Upper lobe of right lung (tissue), 1 donor: ENCODE measurements around the gene NFKBIA. TPM values are rescaled to one million over a fixed set of nuclear protein-coding genes. Genes with fewer than 3 reads are reported as not detected.

Experiments used
- ATAC-seq: fragments of 200-7000 bp; cut with Tn5 transposase; one replicate; pipeline ENCODE4 v1.9.1; 2020; ENCODE audit warnings: mild to moderate bottlenecking, moderate library complexity
- DNase-seq: peaks from one replicate; pipeline ENCODE4 v3.0.0-alpha.2; 2020
- H3K27ac ChIP-seq: fragments of 200-600 bp; one replicate; pipeline ENCODE4 v1.8.0; 2022
- H3K27me3 ChIP-seq: fragments of 200-600 bp; one replicate; pipeline ENCODE4 v1.8.0; 2022; ENCODE audit warnings: mild to moderate bottlenecking
- H3K36me3 ChIP-seq: fragments of 200-600 bp; one replicate; pipeline ENCODE4 v1.8.0; 2022
- H3K4me1 ChIP-seq: fragments of 200-600 bp; one replicate; pipeline ENCODE4 v1.8.0; 2022
- H3K4me3 ChIP-seq: fragments of 200-600 bp; one replicate; pipeline ENCODE4 v1.8.0; 2022; ENCODE audit warnings: mild to moderate bottlenecking
- H3K9me3 ChIP-seq: fragments of 200-600 bp; one replicate; pipeline ENCODE4 v1.8.0; 2022
- intact Hi-C: fragments of 100-400 bp; cut with DNase I; formaldehyde crosslinking; loops from one replicate; pipeline ENCODE4 v1.11.0; 2022
- total RNA-seq: library from RNA; stranded (reverse); fragmentation: NEBNext Ultra II Directional; extraction: Animal tissue kit (Norgen Biotek cat#: 25700); gene quantifications from one replicate; pipeline ENCODE4 v1.2.1, GENCODE V29; 2021
- TF ChIP-seq, protein P1 (sequence below): fragments of 200-600 bp; IDR thresholded peaks from one replicate; pipeline ENCODE4 v1.8.0; 2022; ENCODE audit warnings: antibody characterized with exemption
- donor health status: DM: no; HTN: yes; CAD: no; lungs with severe emphysema.

The NFKBIA gene
- total RNA-seq, 1 donor from 2014 or later = 361 TPM

DNA sequence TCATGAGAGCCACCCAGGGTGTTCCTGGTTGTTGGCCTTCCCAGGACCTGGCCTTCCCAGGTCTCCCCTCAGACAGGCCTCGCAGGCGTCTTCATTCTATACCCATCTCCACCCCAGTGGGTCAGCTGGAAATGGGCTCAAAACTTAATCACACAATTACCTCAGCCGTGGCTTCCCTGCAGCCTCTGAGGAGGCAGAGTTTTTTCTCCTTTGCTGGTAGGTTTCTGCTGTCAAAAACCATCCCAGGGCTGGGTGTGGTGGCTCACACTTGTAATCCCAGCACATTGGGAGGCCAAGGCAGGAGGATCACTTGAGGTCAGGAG lies 13.2 kb downstream of the NFKBIA start:
- H3K9me3 ChIP-seq = no peaks in the 10 kb centered on the region
- no peaks in the 10 kb centered on the region for H3K36me3 ChIP-seq
- H3K4me1 ChIP-seq = no peaks in the 10 kb centered on the region
- H3K27ac ChIP-seq = no peak overlapping the region
- no peak for DNase-seq
- intact Hi-C loops = no loop called here
- TF ChIP-seq, protein P1, sequence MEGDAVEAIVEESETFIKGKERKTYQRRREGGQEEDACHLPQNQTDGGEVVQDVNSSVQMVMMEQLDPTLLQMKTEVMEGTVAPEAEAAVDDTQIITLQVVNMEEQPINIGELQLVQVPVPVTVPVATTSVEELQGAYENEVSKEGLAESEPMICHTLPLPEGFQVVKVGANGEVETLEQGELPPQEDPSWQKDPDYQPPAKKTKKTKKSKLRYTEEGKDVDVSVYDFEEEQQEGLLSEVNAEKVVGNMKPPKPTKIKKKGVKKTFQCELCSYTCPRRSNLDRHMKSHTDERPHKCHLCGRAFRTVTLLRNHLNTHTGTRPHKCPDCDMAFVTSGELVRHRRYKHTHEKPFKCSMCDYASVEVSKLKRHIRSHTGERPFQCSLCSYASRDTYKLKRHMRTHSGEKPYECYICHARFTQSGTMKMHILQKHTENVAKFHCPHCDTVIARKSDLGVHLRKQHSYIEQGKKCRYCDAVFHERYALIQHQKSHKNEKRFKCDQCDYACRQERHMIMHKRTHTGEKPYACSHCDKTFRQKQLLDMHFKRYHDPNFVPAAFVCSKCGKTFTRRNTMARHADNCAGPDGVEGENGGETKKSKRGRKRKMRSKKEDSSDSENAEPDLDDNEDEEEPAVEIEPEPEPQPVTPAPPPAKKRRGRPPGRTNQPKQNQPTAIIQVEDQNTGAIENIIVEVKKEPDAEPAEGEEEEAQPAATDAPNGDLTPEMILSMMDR = no peak
- no peaks in the 10 kb centered on the region for H3K27me3 ChIP-seq
- no peak for ATAC-seq
- no peak overlapping the region for H3K4me3 ChIP-seq

GRCh38 chr14:35390577-35391387 lies 13.8 kb downstream of the NFKBIA start:
- Histone ChIP-seq H3K27ac (no peak overlapping the region), H3K4me3 (no peak overlapping the region), H3K27me3 (no peaks in the 10 kb centered on the region), H3K4me1 (peaks cover 5% of the 10 kb centered on the region), H3K9me3 (no peaks in the 10 kb centered on the region), H3K36me3 (no peaks in the 10 kb centered on the region)
- ATAC-seq = peak; percentile 61
- no peak for DNase-seq
- TF ChIP-seq, protein P1 = no peak
- intact Hi-C loops = no loop called here

DNA sequence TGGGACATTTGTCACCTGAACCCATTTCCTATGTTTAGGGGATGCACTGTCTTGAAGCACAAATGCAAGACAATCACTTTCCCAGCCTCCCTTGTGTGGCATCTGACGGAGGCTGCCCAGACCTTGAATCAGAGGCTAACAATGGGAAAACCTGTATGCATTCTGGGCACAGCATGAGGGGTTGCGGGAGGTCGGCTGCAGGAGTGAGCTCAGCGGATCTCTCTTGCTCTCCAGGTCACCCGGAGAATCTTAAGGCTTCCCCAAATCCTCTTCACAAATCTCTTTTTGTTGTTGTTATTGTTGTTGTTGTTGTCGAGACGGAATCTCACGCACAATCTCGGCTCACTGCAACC lies 15.3 kb downstream of the NFKBIA start:
- no peak for ATAC-seq
- no peak overlapping the region for H3K27ac ChIP-seq
- no peak for DNase-seq
- intact Hi-C loops = no loop called here
- peaks cover 20% of the 10 kb centered on the region for H3K4me1 ChIP-seq
- H3K27me3 ChIP-seq = no peaks in the 10 kb centered on the region
- no peak overlapping the region for H3K4me3 ChIP-seq
- H3K36me3 ChIP-seq = no peaks in the 10 kb centered on the region
- TF ChIP-seq, protein P1 = no peak
- H3K9me3 ChIP-seq = no peaks in the 10 kb centered on the region

DNA sequence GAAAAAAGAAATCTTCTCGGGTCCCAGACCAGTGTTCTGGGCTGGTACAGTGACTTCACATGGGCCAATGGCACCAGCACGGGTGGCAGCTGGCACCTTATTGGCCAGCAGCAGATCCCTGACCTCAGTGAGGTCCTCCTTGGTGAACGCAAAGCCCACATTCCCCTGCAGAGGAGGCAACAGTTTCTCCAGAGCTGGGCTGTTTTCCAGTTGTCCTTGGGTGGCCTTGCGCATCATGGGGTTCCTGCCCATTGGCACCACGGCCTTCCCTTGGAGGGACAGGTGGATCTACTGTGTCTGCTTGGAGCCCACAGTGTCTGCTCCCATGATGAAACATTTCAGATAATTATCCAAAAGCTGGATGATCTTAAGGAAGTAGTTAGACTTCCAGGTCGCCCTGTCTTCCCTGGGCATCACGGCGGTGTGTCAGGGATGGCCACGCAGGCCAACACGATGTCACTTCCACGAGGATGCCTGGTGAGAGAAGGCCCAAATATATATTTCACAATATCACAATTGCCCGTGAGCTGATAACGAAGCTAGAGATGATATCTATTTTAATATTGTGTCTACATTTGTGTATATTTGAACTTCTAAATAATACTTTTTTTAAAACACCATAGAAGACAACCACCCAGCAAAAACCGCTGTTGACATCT lies 15.8 kb downstream of the NFKBIA start:
- TF ChIP-seq, protein P1 = no peak
- DNase-seq (no peak), ATAC-seq (no peak)
- intact Hi-C loops = no loop called here
- Histone ChIP-seq H3K36me3 (no peaks in the 10 kb centered on the region), H3K27ac (no peak overlapping the region), H3K9me3 (no peaks in the 10 kb centered on the region), H3K4me1 (peaks cover 25% of the 10 kb centered on the region), H3K4me3 (no peak overlapping the region), H3K27me3 (no peaks in the 10 kb centered on the region)

DNA sequence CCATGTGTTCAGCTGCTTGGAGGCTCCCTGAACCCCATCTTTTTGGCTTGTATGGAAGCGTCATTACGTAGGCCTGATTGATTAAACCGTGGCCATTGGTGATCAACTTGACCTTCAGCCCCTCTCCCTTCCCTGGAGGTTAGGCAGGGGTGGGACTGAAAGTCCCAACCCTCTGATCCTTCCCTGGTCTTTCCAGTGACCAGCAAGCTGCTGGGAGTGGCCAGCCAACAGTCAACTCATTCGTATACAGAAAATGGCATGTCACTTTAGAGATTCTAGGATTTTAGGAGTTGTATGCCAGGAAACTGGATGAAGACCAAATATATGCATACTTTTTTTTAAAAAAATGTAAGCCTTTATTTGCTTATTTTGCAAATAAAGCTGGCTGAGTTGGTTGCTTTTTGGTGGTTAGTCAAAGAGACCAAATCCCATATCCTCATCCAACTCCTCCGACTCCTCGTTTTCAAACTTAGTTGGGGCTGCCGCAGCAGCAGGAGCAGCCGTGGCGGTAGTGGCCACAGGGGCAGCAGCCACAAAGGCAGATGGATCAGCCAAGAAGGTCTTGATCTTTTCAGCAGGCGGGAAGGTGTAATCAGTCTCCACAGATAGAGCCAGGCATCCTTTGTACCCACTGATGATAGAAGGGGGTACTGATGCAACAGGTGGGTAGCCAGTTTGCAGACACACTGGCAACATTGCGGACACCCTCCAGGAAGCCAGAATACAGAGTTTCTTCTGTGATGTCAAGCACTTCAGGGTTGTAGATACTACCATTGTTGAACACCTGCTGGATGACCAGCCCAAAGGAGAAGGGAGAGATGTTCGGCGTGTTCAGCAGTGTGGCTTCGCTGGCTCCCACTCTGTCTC lies 16.6 kb downstream of the NFKBIA start:
- ATAC-seq (no peak), DNase-seq (no peak)
- H3K9me3 ChIP-seq = no peaks in the 10 kb centered on the region
- H3K4me1 ChIP-seq = peaks cover 26% of the 10 kb centered on the region
- H3K27me3 ChIP-seq = no peaks in the 10 kb centered on the region
- H3K27ac ChIP-seq = no peak overlapping the region
- no peaks in the 10 kb centered on the region for H3K36me3 ChIP-seq
- TF ChIP-seq, protein P1 = no peak
- no peak overlapping the region for H3K4me3 ChIP-seq
- intact Hi-C loops = no loop called here
